K562 (cell line): Measurements from ENCODE around the gene ULK2. TPM values are rescaled to one million over a fixed set of nuclear protein-coding genes. Genes with fewer than 3 reads are reported as not detected.

ENCODE experiments used
- ATAC-seq: fragments of 200-7000 bp; cut with Tn5 transposase; 3 replicates; pipeline ENCODE4 v1.9.1; 2020; ENCODE audit warnings: moderate library complexity
- BruUV-seq: library from RNA; stranded (reverse); fragments of 400-500 nt; replicated peaks from 2 replicates; lab custom pipeline; 2021; lab: Mats Ljungman, UMichigan
- CTCF ChIA-PET: fragments of 300-600 bp; formaldehyde crosslinking; extraction: SDS; loops from one replicate; lab custom pipeline; 2021; ENCODE audit warnings: low intra/inter-chr PET ratio; lab: Yijun Ruan, JAX
- POLR2A ChIA-PET: fragments of 300-600, 350-650 bp; sonication (Branson Sonifier 250); formaldehyde crosslinking; extraction: SDS; loops from one replicate; lab custom pipeline; 2021; ENCODE audit warnings: antibody characterized with exemption, inconsistent platforms; lab: Yijun Ruan, JAX
- DNase-seq, 4 experiments: peaks; one replicate each; pipeline versions ENCODE4 v3.0.0 to v3.0.0-alpha.2; 2011 to 2018; ENCODE audit warnings: low spot score in 3 of 4, mixed read lengths in 3 of 4; ENCODE audit errors: extremely low read depth in 1 of 4
- FAIRE-seq: peaks from 2 replicates; lab custom pipeline; 2011; peaks lifted over from hg19 to GRCh38; lab: Jason Lieb, UNC
- H2AFZ ChIP-seq: 2 replicates; pipeline ENCODE4 v1.6.0; 2011; ENCODE audit warnings: low read depth, low read length, control low read depth, inconsistent platforms
- H3K27ac ChIP-seq: fragments of 200-600 bp; 3 replicates; pipeline ENCODE4 v1.8.0; 2011; ENCODE audit warnings: low read depth, mild to moderate bottlenecking, control low read depth, inconsistent platforms, low read length, moderate library complexity, mixed read lengths; ENCODE audit errors: extremely low read depth
- H3K27me3 ChIP-seq, 2 experiments: fragments of 300-600 bp in 1 of 2; 2 replicates in 1 of 2; 3 replicates in 1 of 2; pipeline versions ENCODE4 v1.6.0 to v1.8.0; 2011; ENCODE audit warnings: inconsistent platforms in 2 of 2, low read length in 2 of 2, mild to moderate bottlenecking in 1 of 2, mixed read lengths in 1 of 2, moderate library complexity in 1 of 2; ENCODE audit not compliant: control insufficient read depth in 2 of 2, insufficient read depth in 2 of 2
- H3K36me3 ChIP-seq: fragments of 300-600 bp; 3 replicates; pipeline ENCODE4 v1.8.0; 2011; ENCODE audit warnings: mild to moderate bottlenecking, low read length, inconsistent platforms; ENCODE audit not compliant: control insufficient read depth, insufficient read depth
- H3K4me1 ChIP-seq, 2 experiments: fragments of 200-600 bp in 1 of 2; replicated peaks in 1 of 2; 2 replicates in 1 of 2; 3 replicates in 1 of 2; pipeline versions ENCODE4 v1.5.1 to v1.8.0; 2011; ENCODE audit warnings: inconsistent platforms in 2 of 2, low read length in 2 of 2, mild to moderate bottlenecking in 1 of 2, mixed read lengths in 1 of 2, moderate library complexity in 1 of 2; ENCODE audit not compliant: control insufficient read depth in 2 of 2, insufficient read depth in 2 of 2
- H3K4me2 ChIP-seq: 2 replicates; pipeline ENCODE4 v1.6.1; 2011; ENCODE audit warnings: low read length, control low read depth, inconsistent platforms, mixed read lengths; ENCODE audit not compliant: insufficient read depth
- H3K4me3 ChIP-seq: fragments of 200-600 bp; sonication (generic), shearing (Covaris generic); 2 replicates; pipeline ENCODE4 v1.5.1; 2016; ENCODE audit warnings: control low read depth, inconsistent platforms
- H3K79me2 ChIP-seq: fragments of 200-600 bp; 3 replicates; pipeline ENCODE4 v1.8.0; 2011; ENCODE audit warnings: low read length, inconsistent platforms; ENCODE audit not compliant: control insufficient read depth, insufficient read depth
- H3K9ac ChIP-seq, 2 experiments: 2 replicates each; pipeline versions ENCODE4 v1.6.0 to v1.6.1; 2011; ENCODE audit warnings: low read depth in 2 of 2, low read length in 2 of 2, control low read depth in 1 of 2, inconsistent platforms in 1 of 2, mild to moderate bottlenecking in 1 of 2, mixed read lengths in 1 of 2; ENCODE audit not compliant: insufficient read depth in 1 of 2
- H3K9me1 ChIP-seq: one replicate; pipeline ENCODE4 v1.6.0; 2011; ENCODE audit warnings: inconsistent platforms, mild to moderate bottlenecking, low read length, moderate library complexity; ENCODE audit not compliant: control insufficient read depth, insufficient read depth
- H3K9me3 ChIP-seq: replicated peaks from 2 replicates; pipeline ENCODE4 v1.5.1; 2011; ENCODE audit warnings: low read depth, low read length, inconsistent platforms; ENCODE audit not compliant: control insufficient read depth, insufficient read depth
- H4K20me1 ChIP-seq: replicated peaks from 2 replicates; pipeline ENCODE4 v1.6.1; 2011; ENCODE audit warnings: low read length, inconsistent platforms, mixed read lengths; ENCODE audit not compliant: control insufficient read depth, insufficient read depth
- BCL6 ChIP-seq: fragments of 250-450 bp; sonication (Bioruptor Pico); IDR thresholded peaks from 2 replicates; pipeline ENCODE4 v1.4.0; 2020
- BDP1 ChIP-seq: IDR thresholded peaks from 3 replicates; pipeline ENCODE4 v1.6.1; 2011; ENCODE audit not compliant: insufficient read length, insufficient read depth
- CSDE1 ChIP-seq, 2 experiments: fragments of 450-650 bp; IDR thresholded peaks; 2 replicates each; pipeline ENCODE4 v1.6.1; 2016; ENCODE audit warnings: mild to moderate bottlenecking in 1 of 2
- MAFF ChIP-seq: IDR thresholded peaks from 2 replicates; pipeline ENCODE4 v1.6.1; 2012; ENCODE audit warnings: low read length, improper control_type of control experiment
- RNF2 ChIP-seq: sonication (generic); IDR thresholded peaks from 2 replicates; pipeline ENCODE4 v1.6.1; 2016
- YY1 ChIP-seq, 3 experiments: IDR thresholded peaks; 2 replicates each; pipeline ENCODE4 v1.6.1; 2011; ENCODE audit warnings: low read length in 2 of 3, mild to moderate bottlenecking in 2 of 3, moderate library complexity in 2 of 3, borderline replicate concordance in 1 of 3, control low read depth in 1 of 3, low read depth in 1 of 3; ENCODE audit not compliant: insufficient read depth in 3 of 3, insufficient replicate concordance in 2 of 3, control insufficient read depth in 1 of 3, insufficient read length in 1 of 3; ENCODE audit errors: extremely low read depth in 1 of 3
- ZNF174 ChIP-seq: fragments of 250-450 bp; sonication (Bioruptor Pico); IDR thresholded peaks from 2 replicates; pipeline ENCODE4 v1.4.0; 2020; ENCODE audit warnings: mild to moderate bottlenecking
- ZNF232 ChIP-seq: sonication (generic); formaldehyde crosslinking; IDR thresholded peaks from 2 replicates; pipeline ENCODE4 v1.8.0; 2022; ENCODE audit warnings: mild to moderate bottlenecking, missing genetic modification reagents
- ZNF586 ChIP-seq: fragments of 450-650 bp; formaldehyde crosslinking; conservative IDR thresholded peaks from 2 replicates; pipeline ENCODE4 v1.4.0; 2020; ENCODE audit warnings: mild to moderate bottlenecking, moderate library complexity
- WGBS: fragments of 100-300 bp; shearing (Covaris generic); methylation state at CpG from one replicate; pipeline ENCODE4 v1.1.6; 2016; ENCODE audit warnings: low coverage, mixed read lengths; ENCODE audit not compliant: insufficient coverage; ENCODE audit errors: missing lambda C conversion rate; 5-methylcytosine and 5-hydroxymethylcytosine counted together
- in situ Hi-C: fragments of 300-500 bp; cut with MboI; formaldehyde crosslinking; loops from 4 replicates; pipeline ENCODE4 v1.15.0; 2018; ENCODE audit warnings: inconsistent platforms, mixed read lengths
- intact Hi-C: fragments of 100-400 bp; cut with micrococcal nuclease; formaldehyde crosslinking; loops from 2 replicates; pipeline ENCODE4 v1.14.2; 2022
- polyA plus RNA-seq, 8 experiments: library from polyadenylated mRNA; depleted of rRNA in 4 of 8; stranded (reverse) in 5 of 8; unstranded in 3 of 8; fragments of >200 nt; fragmentation: Nextera tagmentation in 2 of 8; fragmentation: Illumina TruSeq in 1 of 8; extraction: Ambion mirVana in 2 of 8; extraction: Trizol in 1 of 8; gene quantifications; 2 replicates each; pipeline versions ENCODE4 v1.2.1 to v1.2.3, GENCODE V29; 2011 to 2014; ENCODE audit warnings: inconsistent platforms in 1 of 8, missing spikeins in 1 of 8
- total RNA-seq, 7 experiments: library from RNA; depleted of rRNA in 6 of 7; stranded (reverse); fragments of >200 nt in 6 of 7; fragmentation: Illumina TruSeq in 2 of 7; extraction: Trizol in 2 of 7; gene quantifications; 2 replicates each; pipeline versions ENCODE4 v1.2.1 to v1.2.3, GENCODE V29; 2011 to 2021; ENCODE audit warnings: low replicate concordance in 1 of 7
- TF ChIP-seq, protein P1 (sequence below): fragments of 250-450 bp; sonication (Bioruptor Pico); IDR thresholded peaks from 2 replicates; pipeline ENCODE4 v1.5.0; 2021; ENCODE audit warnings: mild to moderate bottlenecking, moderate library complexity

Gene ULK2
- total and polyA plus RNA-seq, 9 of the 15 experiments (the other 6 are each of a cell fraction or from before 2014, with no cell fraction given), result 0.01 to 0.18 (median 0.07) TPM; not detected in 5

DNA sequence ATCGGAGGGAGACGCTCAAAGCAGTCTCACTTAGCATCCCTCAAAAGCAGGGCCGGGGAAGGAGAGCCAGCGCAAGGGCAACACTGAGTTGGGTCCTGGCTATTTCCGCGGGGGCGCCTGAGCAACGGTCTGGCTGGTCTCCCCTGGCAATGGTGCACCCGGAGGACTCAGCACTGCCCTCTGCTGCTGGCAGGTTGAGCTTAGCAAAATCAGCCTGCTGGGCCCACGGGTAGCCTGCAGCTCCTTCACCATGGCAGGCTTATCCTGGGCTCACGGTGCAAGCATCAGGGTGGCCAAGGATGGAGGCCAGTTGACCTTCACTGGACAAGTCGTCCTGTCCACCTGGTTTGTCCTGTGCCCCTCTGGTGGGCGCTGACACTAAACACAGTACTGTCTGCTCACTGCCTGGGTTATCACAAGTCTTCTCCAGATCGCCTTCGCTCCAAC, 105.2 kb downstream of the ULK2 start:
- DNase-seq (no peak), FAIRE-seq (no peak), ATAC-seq (no peak)
- ChIA-PET CTCF (no interaction called here), POLR2A (no interaction called here)
- no peaks in the 10 kb centered on the region for H3K9me3 ChIP-seq
- no peak overlapping the region for H3K4me3 ChIP-seq
- BruUV-seq, result no TSS peak
- H3K36me3 ChIP-seq, result no peaks in the 10 kb centered on the region
- no peaks in the 10 kb centered on the region for H3K9me1 ChIP-seq
- no peak overlapping the region for H3K9ac ChIP-seq
- WGBS, result 1% methylated on average over 12 of the region's 15 CpGs
- H3K4me1 ChIP-seq, result no peaks in the 10 kb centered on the region
- no peaks in the 10 kb centered on the region for H4K20me1 ChIP-seq
- intact Hi-C loops, result no loop called here
- in situ Hi-C loops, result loop anchor here (5.0 to 10.0 kb wide), 2 partner anchors 250 to 398 kb away; partner anchors contain the start of gene B9D1
- H3K79me2 ChIP-seq, result no peaks in the 10 kb centered on the region
- no peak overlapping the region for H3K4me2 ChIP-seq
- no peak for TF ChIP-seq CSDE1 (IDR thresholded peaks at IDR 0.05)
- no peak for TF ChIP-seq BCL6 (CRISPR knock-in tag)
- TF ChIP-seq, protein P1, sequence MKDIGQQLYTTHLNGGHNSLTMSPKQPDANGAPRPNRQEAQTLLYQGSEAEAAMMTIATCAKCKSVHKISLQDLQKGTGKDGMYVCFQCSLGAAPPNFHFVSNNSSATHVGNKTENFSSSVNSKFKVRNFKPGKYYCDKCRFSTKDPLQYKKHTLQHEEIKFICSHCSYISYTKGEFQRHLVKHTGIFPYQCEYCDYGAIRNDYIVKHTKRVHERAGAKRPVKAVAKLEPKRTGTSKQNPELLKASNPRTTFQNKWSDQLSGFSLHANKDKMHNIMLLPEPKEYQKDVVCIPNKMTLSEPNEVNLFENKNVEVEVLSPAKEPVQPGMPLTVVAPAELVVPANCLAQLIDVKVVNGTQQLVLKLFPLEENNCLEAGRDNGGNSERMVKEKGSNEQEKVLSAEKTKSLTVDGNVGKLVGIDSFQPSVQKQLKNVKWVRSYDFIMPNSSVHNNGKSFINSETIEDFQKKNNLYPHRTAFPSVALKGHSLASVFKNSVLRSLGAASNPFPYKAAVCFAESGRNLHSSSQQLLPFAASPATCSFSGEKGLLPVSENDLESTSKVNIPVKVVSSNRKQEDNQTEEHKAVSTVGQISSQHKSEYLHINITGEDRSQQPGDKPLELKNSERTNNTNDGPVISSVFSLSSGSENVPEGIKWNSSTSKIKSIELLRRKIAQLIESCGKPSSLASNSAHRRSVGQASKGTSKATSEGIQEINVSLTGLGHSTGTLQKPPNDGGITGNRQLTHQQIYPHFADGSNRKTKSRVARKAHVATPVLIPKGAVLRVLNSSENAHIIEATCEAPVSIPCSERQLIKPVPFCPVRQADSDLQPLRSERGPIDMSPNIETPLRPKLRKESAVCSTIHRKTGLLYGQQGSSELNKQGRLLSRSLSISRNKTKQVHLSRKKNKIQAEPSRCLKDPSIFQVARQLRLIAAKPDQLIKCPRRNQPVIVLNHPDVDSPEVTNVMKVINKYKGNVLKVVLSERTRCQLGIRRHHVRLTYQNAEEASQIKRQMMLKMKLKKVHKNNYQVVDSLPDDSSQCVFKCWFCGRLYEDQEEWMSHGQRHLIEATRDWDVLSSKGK (CRISPR knock-in tag), result no peak
- TF ChIP-seq ZNF586 (CRISPR knock-in tag), result no peak
- no peak for TF ChIP-seq BDP1
- no peak for TF ChIP-seq YY1 (IDR thresholded peaks at IDR 0.05; ENCODE audit: borderline replicate concordance in 1 of 3, control insufficient read depth in 1 of 3, extremely low read depth in 1 of 3, insufficient read depth in 3 of 3, insufficient read length in 1 of 3, insufficient replicate concordance in 2 of 3, low read depth in 1 of 3, low read length in 2 of 3)
- no peak for TF ChIP-seq ZNF232 (CRISPR knock-in tag)
- TF ChIP-seq ZNF174 (CRISPR knock-in tag), result no peak
- no peak for TF ChIP-seq MAFF
- TF ChIP-seq RNF2, result no peak
- no peak overlapping the region for H3K27ac ChIP-seq
- no peak overlapping the region for H2AFZ ChIP-seq
- peaks cover 0 to 12% of the 10 kb centered on the region in 2 experiments; a peak in 1 of 5 replicates for H3K27me3 ChIP-seq
